HG03442 (cell line): ENCODE measurements around the gene C1QTNF1.
A peak's percentile ranks its signal among the peaks of the same experiment; 100 is the strongest.
"Not testable (repeated sequence)": the region's sequence is repeated elsewhere in the genome, so short reads cannot be mapped to it uniquely, and the experiment has no call there.

Experiments used
- ATAC-seq: cut with Tn5 transposase; IDR thresholded peaks from one replicate; pipeline ENCODE4 v1.9.1; 2021; ENCODE audit warnings: mild to moderate bottlenecking, moderate library complexity; ENCODE audit not compliant: unreplicated experiment

C1QTNF1 gene

GRCh38 chr17:79005063-79005861 is 18.7 kb upstream of the C1QTNF1 start:
- ATAC-seq: no peak

GRCh38 chr17:79006046-79006445 is 17.9 kb upstream of the C1QTNF1 start:
- no peak for ATAC-seq

- no peak for ATAC-seq
These were observed 17.0 kb upstream of the C1QTNF1 start for GRCh38 chr17:79006794-79007503.

- no peak for ATAC-seq
These were observed 16.2 kb upstream of the C1QTNF1 start for GRCh38 chr17:79007504-79008381.

- no peak for ATAC-seq
These were observed 15.1 kb upstream of the C1QTNF1 start for GRCh38 chr17:79008666-79009387.

GRCh38 chr17:79009397-79010303 is 14.3 kb upstream of the C1QTNF1 start, which contains the start of gene CANT1:
TSS of gene CANT1 (minus strand) at chr17:79009764. CDS start at chr17:78997622, 12,142 bp downstream.
- ATAC-seq: peak; percentile 90

GRCh38 chr17:79010304-79010646 is 13.7 kb upstream of the C1QTNF1 start:
- ATAC-seq: no peak

- ATAC-seq: no peak
These were observed 12.4 kb upstream of the C1QTNF1 start for GRCh38 chr17:79011451-79012147.

- ATAC-seq: no peak
These were observed 11.3 kb upstream of the C1QTNF1 start for GRCh38 chr17:79012563-79013134.

- ATAC-seq: no peak
These were observed 9.7 kb upstream of the C1QTNF1 start for GRCh38 chr17:79014158-79014758.

- no peak for ATAC-seq
These were observed 6.2 kb upstream of the C1QTNF1 start for GRCh38 chr17:79017546-79018369.

- ATAC-seq: no peak
These were observed 5.6 kb upstream of the C1QTNF1 start for GRCh38 chr17:79018370-79018695.

GRCh38 chr17:79019261-79019631 is 4.7 kb upstream of the C1QTNF1 start:
- ATAC-seq: no peak

GRCh38 chr17:79019632-79020584 is 4.1 kb upstream of the C1QTNF1 start:
- ATAC-seq: no peak

GRCh38 chr17:79020631-79021301 is 3.2 kb upstream of the C1QTNF1 start:
- ATAC-seq: no peak

GRCh38 chr17:79021929-79022328 is 2.0 kb upstream of the C1QTNF1 start:
- ATAC-seq: not testable (repeated sequence)
